ENCODE results near the gene SLCO1B3. TPM values are rescaled to one million over a fixed set of nuclear protein-coding genes. Genes with fewer than 3 reads are reported as not detected.

Gene SLCO1B3
- total and polyA plus RNA-seq, 10 of the 15 experiments (the other 5 are each of a cell fraction or from before 2014, with no cell fraction given) = 0.04 to 1.2 TPM; not detected in 8

DNA sequence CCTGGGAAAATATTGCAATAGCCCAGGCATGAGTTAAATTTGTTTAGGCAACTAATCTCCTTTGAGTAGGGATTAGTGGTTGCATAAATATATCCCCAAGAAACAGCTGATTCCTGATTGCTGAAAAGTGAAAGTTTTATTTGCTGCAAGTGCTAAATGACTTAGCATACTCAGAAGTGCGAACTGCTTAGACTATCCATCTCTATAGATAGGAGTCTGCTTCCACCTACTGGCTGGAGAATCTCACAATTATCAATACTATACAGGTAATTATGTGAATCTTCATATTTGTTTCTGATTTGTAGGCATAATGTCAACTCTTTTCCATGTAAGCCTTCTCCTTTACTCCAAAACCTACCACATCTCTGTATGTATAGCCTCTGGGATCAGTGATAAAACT lies 12.0 kb upstream of the SLCO1B3 start:
- 0% methylated on average over 1 of the region's 1 CpG for WGBS (ENCODE audit: insufficient coverage, insufficient replicate concordance, low lambda C conversion rate, missing lambda C conversion rate)
- no TSS peak for BruUV-seq (replicated peaks)
- RAD21 ChIA-PET (ENCODE audit: unreplicated experiment) = no interaction called here
- no peaks in the 10 kb centered on the region for H3K9me3 ChIP-seq (replicated peaks; ENCODE audit: control insufficient read depth, insufficient read depth, low read length)
- no peak overlapping the region for H2AFZ ChIP-seq (ENCODE audit: control insufficient read depth, low read depth, low read length)
- no peaks in the 10 kb centered on the region for H3K27me3 ChIP-seq (replicated peaks in 1 of 2; ENCODE audit: control insufficient read depth in 2 of 2, insufficient read depth in 2 of 2, low read length in 1 of 2)
- no peak for TF ChIP-seq TCF12 (IDR thresholded peaks at IDR 0.05; ENCODE audit: low read depth, low read length)
- TF ChIP-seq SUPT20H (IDR thresholded peaks at IDR 0.05; ENCODE audit: borderline replicate concordance, control insufficient read depth, low read depth, low read length) = no peak
- TF ChIP-seq E2F4 (IDR thresholded peaks at IDR 0.05; ENCODE audit: low read depth, low read length) = no peak
- TF ChIP-seq GATAD2B (conservative IDR thresholded peaks at IDR 0.05; ENCODE audit: low read depth) = no peak
- no peak for TF ChIP-seq ZNF217 (IDR thresholded peaks at IDR 0.05)
- TF ChIP-seq SMARCA5 (IDR thresholded peaks at IDR 0.05) = no peak
- TF ChIP-seq RAD21 (IDR thresholded peaks at IDR 0.05; ENCODE audit: insufficient read depth, low read depth, low read length) = peak; percentile 47; the same call in 1 of the 2 replicates
- no peak for TF ChIP-seq HDAC2 (IDR thresholded peaks at IDR 0.05)
- TF ChIP-seq RUNX3 (IDR thresholded peaks at IDR 0.05; ENCODE audit: low read length) = no peak
- TF ChIP-seq ZSCAN29 (IDR thresholded peaks at IDR 0.05) = no peak
- no peak for TF ChIP-seq CEBPB (IDR thresholded peaks at IDR 0.05; ENCODE audit: borderline replicate concordance in 1 of 2, low read depth in 2 of 2, low read length in 2 of 2)
- TF ChIP-seq EED (IDR thresholded peaks at IDR 0.05; ENCODE audit: low read depth) = no peak
- peak in 1 of 3 experiments; percentile 40; a peak in 2 of 6 replicates for TF ChIP-seq CTCF (IDR thresholded peaks at IDR 0.05 in 2 of 3, conservative IDR thresholded peaks at IDR 0.05 in 1 of 3; ENCODE audit: control insufficient read depth in 2 of 3, extremely low read depth in 1 of 3, insufficient read depth in 1 of 3, low read depth in 3 of 3, low read length in 3 of 3)
- no peak for TF ChIP-seq TCF7 (IDR thresholded peaks at IDR 0.05; ENCODE audit: borderline replicate concordance)
- TF ChIP-seq, protein P1, sequence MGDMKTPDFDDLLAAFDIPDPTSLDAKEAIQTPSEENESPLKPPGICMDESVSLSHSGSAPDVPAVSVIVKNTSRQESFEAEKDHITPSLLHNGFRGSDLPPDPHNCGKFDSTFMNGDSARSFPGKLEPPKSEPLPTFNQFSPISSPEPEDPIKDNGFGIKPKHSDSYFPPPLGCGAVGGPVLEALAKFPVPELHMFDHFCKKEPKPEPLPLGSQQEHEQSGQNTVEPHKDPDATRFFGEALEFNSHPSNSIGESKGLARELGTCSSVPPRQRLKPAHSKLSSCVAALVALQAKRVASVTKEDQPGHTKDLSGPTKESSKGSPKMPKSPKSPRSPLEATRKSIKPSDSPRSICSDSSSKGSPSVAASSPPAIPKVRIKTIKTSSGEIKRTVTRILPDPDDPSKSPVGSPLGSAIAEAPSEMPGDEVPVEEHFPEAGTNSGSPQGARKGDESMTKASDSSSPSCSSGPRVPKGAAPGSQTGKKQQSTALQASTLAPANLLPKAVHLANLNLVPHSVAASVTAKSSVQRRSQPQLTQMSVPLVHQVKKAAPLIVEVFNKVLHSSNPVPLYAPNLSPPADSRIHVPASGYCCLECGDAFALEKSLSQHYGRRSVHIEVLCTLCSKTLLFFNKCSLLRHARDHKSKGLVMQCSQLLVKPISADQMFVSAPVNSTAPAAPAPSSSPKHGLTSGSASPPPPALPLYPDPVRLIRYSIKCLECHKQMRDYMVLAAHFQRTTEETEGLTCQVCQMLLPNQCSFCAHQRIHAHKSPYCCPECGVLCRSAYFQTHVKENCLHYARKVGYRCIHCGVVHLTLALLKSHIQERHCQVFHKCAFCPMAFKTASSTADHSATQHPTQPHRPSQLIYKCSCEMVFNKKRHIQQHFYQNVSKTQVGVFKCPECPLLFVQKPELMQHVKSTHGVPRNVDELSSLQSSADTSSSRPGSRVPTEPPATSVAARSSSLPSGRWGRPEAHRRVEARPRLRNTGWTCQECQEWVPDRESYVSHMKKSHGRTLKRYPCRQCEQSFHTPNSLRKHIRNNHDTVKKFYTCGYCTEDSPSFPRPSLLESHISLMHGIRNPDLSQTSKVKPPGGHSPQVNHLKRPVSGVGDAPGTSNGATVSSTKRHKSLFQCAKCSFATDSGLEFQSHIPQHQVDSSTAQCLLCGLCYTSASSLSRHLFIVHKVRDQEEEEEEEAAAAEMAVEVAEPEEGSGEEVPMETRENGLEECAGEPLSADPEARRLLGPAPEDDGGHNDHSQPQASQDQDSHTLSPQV (IDR thresholded peaks at IDR 0.05) = no peak
- no peaks in the 10 kb centered on the region for H3K36me3 ChIP-seq (ENCODE audit: control insufficient read depth in 2 of 2, insufficient read depth in 2 of 2, low read length in 1 of 2)
- no peaks in the 10 kb centered on the region for H3K79me2 ChIP-seq (ENCODE audit: control insufficient read depth, insufficient read depth, low read length)
- no peaks in the 10 kb centered on the region for H4K20me1 ChIP-seq (ENCODE audit: control insufficient read depth, insufficient read depth)
- in situ Hi-C loops (cut with MboI) (no loop called here), intact Hi-C loops (cut with micrococcal nuclease; ENCODE audit: unreplicated experiment) (loop anchor here (5.0 kb wide), 2 partner anchors 151 to 336 kb away; no protein-coding TSS in a partner anchor)
- no peak overlapping the region for H3K4me2 ChIP-seq (ENCODE audit: control insufficient read depth, insufficient read depth)
- DNase-seq (ENCODE audit: low read depth, low spot score) = no peak
- CTCF ChIA-PET = interaction anchor here (1.4 kb wide), 1 partner anchor 151 kb away, joined by 3 read pairs; no protein-coding TSS in a partner anchor
- H3K27ac ChIP-seq (ENCODE audit: control insufficient read depth, insufficient read depth) = no peak overlapping the region
- FAIRE-seq = no peak
- no peak overlapping the region for H3K9ac ChIP-seq (ENCODE audit: control insufficient read depth, insufficient read depth, low read length)
- peak; percentile 63; the same call in 2 of the 3 replicates for ATAC-seq
- no peak overlapping the region for H3K4me3 ChIP-seq
- POLR2A ChIA-PET = no interaction called here
- SMC1A ChIA-PET (ENCODE audit: uncharacterized antibody, unreplicated experiment) = interaction anchor here (1.4 kb wide), 1 partner anchor 45 kb away, joined by 3 read pairs; no protein-coding TSS in a partner anchor
- no peaks in the 10 kb centered on the region for H3K4me1 ChIP-seq (ENCODE audit: control insufficient read depth, insufficient read depth, low read length)

Data from GM12878 (cell line).